HuH-7 (cell line): ENCODE results near the gene GMDS.

Source experiments
- DNase-seq: peaks from one replicate; pipeline ENCODE4 v3.0.0; 2011; ENCODE audit warnings: low spot score

Gene GMDS

GRCh38 chr6:2205396-2205795, 40.0 kb downstream of the GMDS start:
- no peak for DNase-seq

- DNase-seq = no peak
Observed at GRCh38 chr6:2204272-2204671, 41.1 kb downstream of the GMDS start.

GRCh38 chr6:2203264-2203663, 42.1 kb downstream of the GMDS start:
- no peak for DNase-seq

- DNase-seq = no peak
Observed at GRCh38 chr6:2197984-2198383, 47.4 kb downstream of the GMDS start.

GRCh38 chr6:2197177-2197671, 48.2 kb downstream of the GMDS start:
- DNase-seq = no peak

GRCh38 chr6:2196079-2196679, 49.2 kb downstream of the GMDS start:
- peak; percentile 35 for DNase-seq

GRCh38 chr6:2194643-2195042, 50.8 kb downstream of the GMDS start:
- DNase-seq = no peak

GRCh38 chr6:2193931-2194330, 51.5 kb downstream of the GMDS start:
- no peak for DNase-seq

- no peak for DNase-seq
Observed at GRCh38 chr6:2192976-2193375, 52.4 kb downstream of the GMDS start.

- DNase-seq = no peak
Observed at GRCh38 chr6:2191390-2191740, 54.0 kb downstream of the GMDS start.

GRCh38 chr6:2190661-2191389, 54.6 kb downstream of the GMDS start:
- no peak for DNase-seq

GRCh38 chr6:2188856-2189384, 56.5 kb downstream of the GMDS start:
- no peak for DNase-seq

- DNase-seq = no peak
Observed at GRCh38 chr6:2188397-2188796, 57.0 kb downstream of the GMDS start.

- DNase-seq = no peak
Observed at GRCh38 chr6:2187826-2188225, 57.6 kb downstream of the GMDS start.

- no peak for DNase-seq
Observed at GRCh38 chr6:2186516-2186915, 58.9 kb downstream of the GMDS start.

GRCh38 chr6:2185466-2185865, 59.9 kb downstream of the GMDS start:
- no peak for DNase-seq

GRCh38 chr6:2184700-2185455, 60.5 kb downstream of the GMDS start:
- DNase-seq = no peak

GRCh38 chr6:2183752-2184151, 61.7 kb downstream of the GMDS start:
- DNase-seq = no peak

GRCh38 chr6:2183246-2183645, 62.2 kb downstream of the GMDS start:
- DNase-seq = no peak

- DNase-seq = no peak
Observed at GRCh38 chr6:2182251-2182650, 63.2 kb downstream of the GMDS start.

GRCh38 chr6:2181567-2181966, 63.8 kb downstream of the GMDS start:
- no peak for DNase-seq

- peak; percentile 22 for DNase-seq
Observed at GRCh38 chr6:2179950-2180349, 65.5 kb downstream of the GMDS start.

GRCh38 chr6:2179241-2179640, 66.2 kb downstream of the GMDS start:
- no peak for DNase-seq
